ENCODE results near the gene PDIA5.

DNA sequence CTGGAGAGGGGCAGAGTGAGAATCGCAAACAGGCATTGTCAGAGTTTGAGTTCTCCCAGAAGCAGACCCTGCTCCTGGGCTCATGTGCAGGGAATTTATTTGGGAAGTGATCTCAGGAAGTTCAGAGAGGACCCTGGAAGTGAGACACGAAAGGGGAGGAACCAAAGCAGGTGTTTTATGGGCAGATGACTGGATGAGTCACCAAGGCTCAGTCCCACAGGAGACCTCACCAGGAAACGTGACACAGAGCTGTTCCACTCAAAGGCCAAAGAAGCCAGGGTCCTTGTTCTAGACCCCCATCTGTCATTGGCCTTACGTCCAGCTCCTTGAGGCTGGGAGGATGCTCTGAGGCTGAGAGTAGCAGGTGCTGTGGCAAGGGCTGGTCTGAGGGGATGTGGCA lies 91.5 kb downstream of the PDIA5 start:
- TF ChIP-seq, protein P1, sequence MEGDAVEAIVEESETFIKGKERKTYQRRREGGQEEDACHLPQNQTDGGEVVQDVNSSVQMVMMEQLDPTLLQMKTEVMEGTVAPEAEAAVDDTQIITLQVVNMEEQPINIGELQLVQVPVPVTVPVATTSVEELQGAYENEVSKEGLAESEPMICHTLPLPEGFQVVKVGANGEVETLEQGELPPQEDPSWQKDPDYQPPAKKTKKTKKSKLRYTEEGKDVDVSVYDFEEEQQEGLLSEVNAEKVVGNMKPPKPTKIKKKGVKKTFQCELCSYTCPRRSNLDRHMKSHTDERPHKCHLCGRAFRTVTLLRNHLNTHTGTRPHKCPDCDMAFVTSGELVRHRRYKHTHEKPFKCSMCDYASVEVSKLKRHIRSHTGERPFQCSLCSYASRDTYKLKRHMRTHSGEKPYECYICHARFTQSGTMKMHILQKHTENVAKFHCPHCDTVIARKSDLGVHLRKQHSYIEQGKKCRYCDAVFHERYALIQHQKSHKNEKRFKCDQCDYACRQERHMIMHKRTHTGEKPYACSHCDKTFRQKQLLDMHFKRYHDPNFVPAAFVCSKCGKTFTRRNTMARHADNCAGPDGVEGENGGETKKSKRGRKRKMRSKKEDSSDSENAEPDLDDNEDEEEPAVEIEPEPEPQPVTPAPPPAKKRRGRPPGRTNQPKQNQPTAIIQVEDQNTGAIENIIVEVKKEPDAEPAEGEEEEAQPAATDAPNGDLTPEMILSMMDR (IDR thresholded peaks at IDR 0.05): no peak
- TF ChIP-seq EP300 (IDR thresholded peaks at IDR 0.05): no peak
